ENCODE data around the gene CANT1. TPM values are rescaled to one million over a fixed set of nuclear protein-coding genes. Genes with fewer than 3 reads are reported as not detected.

Gene CANT1
- total RNA-seq, 8 experiments from 2014 or later: 20.7 to 42.6 (median 28.8) TPM

DNA sequence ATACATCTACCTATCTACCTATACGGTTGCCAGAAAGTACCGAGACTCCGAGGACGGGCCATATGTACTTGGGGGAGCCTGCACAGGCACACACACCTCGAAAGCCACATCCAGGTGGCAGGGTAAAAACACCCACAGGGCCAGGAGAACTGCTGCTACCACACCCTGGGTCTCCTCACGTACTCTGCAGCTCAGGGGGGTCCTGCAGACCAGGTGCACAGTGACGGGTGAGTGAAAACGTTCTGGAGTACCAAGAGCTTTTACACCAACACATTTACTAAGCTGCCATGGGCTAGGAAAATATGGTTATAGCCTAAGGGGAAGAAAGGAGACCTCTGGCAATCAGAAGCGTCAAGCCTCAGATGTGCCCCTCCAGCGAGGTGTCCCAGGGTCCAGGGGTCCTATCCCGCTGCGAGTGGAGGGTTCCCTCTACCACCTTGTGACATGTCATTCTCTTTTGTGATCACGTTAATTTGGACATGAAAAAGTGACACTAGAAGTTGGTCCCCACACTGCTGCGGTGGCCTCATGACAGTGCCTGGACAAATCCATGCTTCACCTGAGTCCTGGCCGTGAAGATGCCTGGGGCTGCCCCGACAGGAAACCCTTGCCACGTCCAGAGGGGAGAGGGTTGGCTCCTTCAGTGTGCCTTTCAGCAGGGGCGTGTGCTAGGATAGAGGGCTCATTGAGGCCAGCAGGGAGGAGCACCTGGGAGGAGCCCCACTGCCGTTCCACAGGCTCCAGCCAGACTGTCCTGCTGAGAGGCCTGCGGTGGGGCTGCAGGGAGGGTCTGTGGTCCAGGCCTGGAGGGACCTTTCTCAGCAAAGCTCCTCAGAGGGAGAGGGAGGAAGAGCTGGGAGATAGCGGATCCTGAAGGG lies 1.8 kb downstream of the CANT1 start:
- peak in 3 of 8 experiments; percentile 2 to 26 (median 21) for ATAC-seq (replicated peaks in 6 of 8)
- WGBS, 10 experiments: 67 to 100% (median 83%) methylated on average over 1 to 10 of the region's 21 CpGs; no CpG with 5 or more reads in 2 of the 10 experiments
- Histone ChIP-seq H3K4me1 (replicated peaks in 1 of 2) (peaks cover 13 to 18% of the 10 kb centered on the region in 2 donors), H3K27ac (no peak overlapping the region), H3K4me3 (no peak overlapping the region)
- in situ Hi-C loops (cut with MboI; ENCODE audit: low pct_unique_long_range_greater_than_20kb in 2 of 9, low sequenced_read_pairs in 9 of 9, unreplicated experiment in 9 of 9): no loop called here

DNA sequence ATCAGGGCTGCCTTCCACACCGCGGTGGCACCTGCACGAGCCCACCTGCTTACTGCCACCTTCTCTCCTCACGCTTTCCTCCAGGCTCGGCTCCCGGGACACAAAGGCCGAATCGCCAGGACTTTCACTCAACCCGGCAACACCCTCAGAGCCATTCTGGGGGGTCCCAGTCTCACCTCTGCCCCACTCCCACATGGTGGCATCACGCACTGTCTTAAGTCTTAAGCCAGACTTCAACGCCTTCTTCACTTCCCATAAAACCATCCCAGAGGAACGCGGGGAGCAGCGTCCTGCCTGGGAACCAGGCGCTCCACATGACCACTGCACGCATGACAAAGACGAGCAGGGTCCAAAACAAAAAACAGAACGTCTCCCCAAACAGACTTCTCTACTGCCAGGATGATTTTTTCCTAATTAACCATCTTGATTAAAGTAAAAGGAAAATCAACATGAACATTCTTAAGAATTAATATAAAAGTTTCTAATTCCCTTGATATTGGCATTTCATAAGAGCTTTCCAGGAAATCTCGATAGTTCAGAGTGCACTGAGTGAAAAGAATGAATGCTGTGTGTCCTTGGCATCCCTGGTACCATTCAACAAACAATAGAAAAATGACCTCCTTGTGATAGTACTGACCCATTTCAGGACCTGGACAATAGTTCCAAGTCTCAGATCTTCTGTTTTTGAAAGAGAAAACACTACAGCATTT lies 2.6 kb downstream of the CANT1 start:
- Histone ChIP-seq H3K4me3 (no peak overlapping the region), H3K4me1 (replicated peaks in 1 of 2) (peaks cover 13 to 18% of the 10 kb centered on the region in 2 donors), H3K27ac (no peak overlapping the region)
- 17 to 100% (median 69%) methylated on average over 1 to 14 of the region's 19 CpGs; no CpG with 5 or more reads in 3 of the 10 experiments for WGBS, 10 experiments
- no peak for ATAC-seq (replicated peaks in 6 of 8)
- in situ Hi-C loops (cut with MboI; ENCODE audit: low pct_unique_long_range_greater_than_20kb in 2 of 9, low sequenced_read_pairs in 9 of 9, unreplicated experiment in 9 of 9): no loop called here

DNA sequence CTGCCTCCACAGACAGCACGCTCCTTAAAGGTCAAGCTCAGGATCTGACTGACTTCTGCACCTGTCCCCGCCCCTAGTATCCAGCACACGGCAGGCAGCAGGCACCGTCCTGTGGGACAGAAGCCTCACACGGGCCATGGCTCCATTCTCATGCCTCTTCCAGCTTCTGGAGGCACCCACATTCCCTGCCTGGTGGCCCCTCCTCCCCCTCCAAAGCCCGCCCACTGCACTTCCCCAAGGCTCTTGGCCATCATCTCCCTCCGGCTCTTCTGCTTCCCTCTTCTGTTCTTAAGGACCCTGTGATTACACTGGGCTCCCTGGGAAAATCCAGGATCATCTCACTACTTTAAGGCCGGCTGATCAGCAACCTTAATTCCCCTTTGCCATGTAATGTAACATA lies 3.5 kb downstream of the CANT1 start:
- peaks cover 13 to 18% of the 10 kb centered on the region in 2 donors for H3K4me1 ChIP-seq (replicated peaks in 1 of 2)
- no peak overlapping the region for H3K27ac ChIP-seq
- no peak overlapping the region for H3K4me3 ChIP-seq
- in situ Hi-C loops (cut with MboI; ENCODE audit: low pct_unique_long_range_greater_than_20kb in 2 of 9, low sequenced_read_pairs in 9 of 9, unreplicated experiment in 9 of 9): no loop called here
- no peak for ATAC-seq (replicated peaks in 6 of 8)
- 93 to 100% methylated on average over 2 to 3 of the region's 8 CpGs; no CpG with 5 or more reads in 8 of the 10 experiments for WGBS, 10 experiments

- peak in 3 of 8 experiments; percentile 12 to 39 (median 23) for ATAC-seq (replicated peaks in 6 of 8)
- Histone ChIP-seq H3K4me3 (no peak overlapping the region), H3K4me1 (replicated peaks in 1 of 2) (peaks cover 12 to 18% of the 10 kb centered on the region in 2 donors), H3K27ac (no peak overlapping the region)
- 39 to 96% (median 76%) methylated on average over 1 to 7 of the region's 12 CpGs; no CpG with 5 or more reads in 5 of the 10 experiments for WGBS, 10 experiments
- in situ Hi-C loops (cut with MboI; ENCODE audit: low pct_unique_long_range_greater_than_20kb in 2 of 9, low sequenced_read_pairs in 9 of 9, unreplicated experiment in 9 of 9): no loop called here
These were observed 4.3 kb downstream of the CANT1 start for GRCh38 chr17:79005063-79005861.

DNA sequence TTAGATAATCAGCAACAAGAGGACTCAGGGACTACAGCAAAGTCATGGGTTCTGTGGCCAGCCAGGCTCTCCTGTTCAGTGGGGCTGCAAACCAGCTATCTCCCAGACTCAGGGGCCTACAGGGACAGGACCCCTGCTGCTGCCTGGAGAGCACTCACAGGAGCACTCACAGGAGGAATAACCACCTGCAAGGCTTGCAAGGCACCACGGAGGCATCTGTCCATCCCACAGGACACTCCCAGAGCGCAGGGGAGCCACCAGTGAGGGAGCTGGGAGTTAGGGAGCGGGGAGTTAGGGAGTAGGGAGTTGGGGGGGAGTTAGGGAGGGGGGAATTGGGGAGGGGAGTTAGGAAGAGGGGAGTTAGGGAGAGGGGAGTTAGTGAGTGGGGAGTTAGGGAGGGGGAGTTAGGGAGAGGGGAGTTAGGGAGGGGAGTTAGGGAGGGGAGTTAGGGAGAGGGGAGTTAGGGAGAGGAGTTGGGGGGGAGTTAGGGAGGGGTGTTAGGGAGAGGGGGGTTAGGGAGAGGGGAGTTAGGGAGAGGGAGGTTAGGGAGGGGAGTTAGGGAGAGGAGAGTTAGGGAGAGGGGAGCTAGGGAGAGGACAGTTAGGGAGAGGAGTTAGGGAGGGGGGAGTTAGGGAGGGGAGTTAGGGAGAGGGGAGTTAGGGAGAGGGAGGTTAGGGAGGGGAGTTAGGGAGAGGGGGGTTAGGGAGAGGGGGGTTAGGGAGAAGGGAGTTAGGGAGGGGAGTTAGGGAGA lies 5.7 kb downstream of the CANT1 start:
- in situ Hi-C loops (cut with MboI; ENCODE audit: low pct_unique_long_range_greater_than_20kb in 2 of 9, low sequenced_read_pairs in 9 of 9, unreplicated experiment in 9 of 9): no loop called here
- Histone ChIP-seq H3K4me1 (replicated peaks in 1 of 2) (peaks cover 7 to 12% of the 10 kb centered on the region in 2 donors), H3K4me3 (no peak overlapping the region), H3K27ac (no peak overlapping the region)
- peak in 3 of 8 experiments; percentile 12 to 28 (median 25) for ATAC-seq (replicated peaks in 6 of 8)
- WGBS, 10 experiments: 43% methylated on average over 1 of the region's 3 CpGs; no CpG with 5 or more reads in 9 of the 10 experiments

DNA sequence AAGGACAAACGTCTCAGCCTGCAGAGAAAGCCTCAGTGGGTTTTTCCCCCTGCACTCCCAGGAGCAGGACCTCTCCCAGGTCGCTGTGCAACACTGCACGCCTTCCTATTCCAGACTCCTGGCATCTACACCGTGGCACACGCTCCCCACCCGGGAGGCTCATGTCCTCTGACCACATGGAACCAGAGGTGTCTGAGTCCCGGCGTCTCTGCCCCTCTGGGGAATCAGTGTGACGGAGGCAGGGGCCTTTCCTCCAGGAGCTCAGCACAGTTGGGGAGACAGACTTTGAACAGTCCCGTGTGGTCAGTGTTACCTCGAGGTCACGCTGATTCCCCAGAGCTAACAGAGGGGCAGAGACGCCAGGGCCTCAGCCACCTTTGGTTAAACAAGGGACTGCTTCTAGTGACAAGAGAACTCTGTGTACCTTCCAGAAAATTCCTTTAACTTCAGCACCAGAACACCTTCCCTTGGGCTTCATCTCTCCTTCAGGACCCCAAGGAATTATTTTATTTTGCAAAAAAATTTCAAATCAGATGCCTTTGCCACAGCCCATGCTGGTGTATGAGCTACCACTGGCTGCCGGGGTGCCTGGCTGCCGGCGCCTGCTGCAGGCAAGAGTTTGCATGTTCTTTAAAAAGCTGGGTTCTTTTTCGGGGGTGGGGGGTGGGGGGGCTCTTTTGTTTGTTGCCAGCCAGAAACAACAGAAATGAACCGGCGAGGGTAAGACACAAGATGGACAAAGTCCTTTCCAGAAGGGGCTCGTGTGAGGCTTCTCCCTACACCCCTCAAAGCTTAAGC lies 6.6 kb downstream of the CANT1 start:
- Histone ChIP-seq H3K4me3 (no peak overlapping the region), H3K27ac (no peak overlapping the region), H3K4me1 (replicated peaks in 1 of 2) (peaks cover 0 to 5% of the 10 kb centered on the region in 2 donors)
- in situ Hi-C loops (cut with MboI; ENCODE audit: low pct_unique_long_range_greater_than_20kb in 2 of 9, low sequenced_read_pairs in 9 of 9, unreplicated experiment in 9 of 9): no loop called here
- 55 to 80% (median 68%) methylated on average over 1 to 8 of the region's 20 CpGs; no CpG with 5 or more reads in 4 of the 10 experiments for WGBS, 10 experiments
- ATAC-seq (replicated peaks in 6 of 8): no peak

GRCh38 chr17:79002291-79002690 lies 7.3 kb downstream of the CANT1 start:
- ATAC-seq (replicated peaks in 6 of 8): no peak
- in situ Hi-C loops (cut with MboI; ENCODE audit: low pct_unique_long_range_greater_than_20kb in 2 of 9, low sequenced_read_pairs in 9 of 9, unreplicated experiment in 9 of 9): no loop called here
- no peak overlapping the region for H3K4me3 ChIP-seq
- H3K4me1 ChIP-seq (replicated peaks in 1 of 2): peaks cover 0 to 5% of the 10 kb centered on the region in 2 donors
- no peak overlapping the region for H3K27ac ChIP-seq
- WGBS, 10 experiments: 80 to 100% (median 100%) methylated on average over 1 to 9 of the region's 14 CpGs; no CpG with 5 or more reads in 3 of the 10 experiments

- Histone ChIP-seq H3K27ac (no peak overlapping the region), H3K4me3 (no peak overlapping the region), H3K4me1 (replicated peaks in 1 of 2) (peaks cover 0 to 5% of the 10 kb centered on the region in 2 donors)
- no peak for ATAC-seq (replicated peaks in 6 of 8)
- in situ Hi-C loops (cut with MboI; ENCODE audit: low pct_unique_long_range_greater_than_20kb in 2 of 9, low sequenced_read_pairs in 9 of 9, unreplicated experiment in 9 of 9): no loop called here
- WGBS, 10 experiments: 80 to 85% methylated on average over 1 to 6 of the region's 19 CpGs; no CpG with 5 or more reads in 8 of the 10 experiments
These were observed 8.2 kb downstream of the CANT1 start for GRCh38 chr17:79001190-79002020.

DNA sequence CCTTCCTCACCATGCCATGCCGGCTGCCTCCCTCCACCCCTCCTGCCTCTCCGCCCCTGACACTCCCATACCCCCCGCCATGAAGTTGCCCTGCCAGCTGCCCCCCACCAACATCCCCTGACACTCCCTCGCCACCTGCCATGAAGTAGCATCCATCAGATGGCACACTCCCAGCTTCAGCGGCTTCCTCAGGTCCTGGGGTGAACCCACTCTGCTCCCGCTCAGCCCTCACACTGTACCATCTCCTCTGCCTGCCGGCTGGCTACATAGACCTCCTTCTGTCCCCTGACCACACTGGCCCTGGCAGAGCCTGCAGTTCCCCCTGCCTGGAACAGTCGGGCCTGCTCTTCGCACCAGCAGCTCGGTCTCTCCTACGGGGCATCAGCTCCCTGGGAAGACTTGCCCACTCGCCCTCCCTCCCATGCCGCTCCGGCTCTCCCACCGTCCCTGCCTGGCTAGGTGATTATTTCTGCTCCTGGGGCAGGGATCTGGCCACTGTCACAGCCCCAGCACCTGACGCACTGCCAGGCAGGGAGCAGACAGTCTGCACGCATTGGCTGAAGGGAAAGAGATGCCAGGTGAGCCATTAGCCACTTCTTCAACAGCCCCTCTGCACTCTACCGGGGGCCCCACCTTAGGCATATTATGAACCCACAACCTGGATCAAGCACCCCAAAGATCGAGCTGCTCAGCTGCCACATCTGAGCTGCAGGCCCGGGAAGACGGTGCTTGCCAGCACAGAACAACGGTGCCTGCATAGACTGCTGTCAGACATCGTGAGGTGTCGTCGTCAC lies 9.0 kb downstream of the CANT1 start:
- 86 to 100% (median 98%) methylated on average over 3 to 9 of the region's 25 CpGs; no CpG with 5 or more reads in 6 of the 10 experiments for WGBS, 10 experiments
- no peak overlapping the region for H3K4me3 ChIP-seq
- H3K4me1 ChIP-seq (replicated peaks in 1 of 2): peaks cover 0 to 5% of the 10 kb centered on the region in 2 donors
- no peak overlapping the region for H3K27ac ChIP-seq
- in situ Hi-C loops (cut with MboI; ENCODE audit: low pct_unique_long_range_greater_than_20kb in 2 of 9, low sequenced_read_pairs in 9 of 9, unreplicated experiment in 9 of 9): no loop called here
- peak in 1 of 8 experiments; percentile 19 for ATAC-seq (replicated peaks in 6 of 8)

DNA sequence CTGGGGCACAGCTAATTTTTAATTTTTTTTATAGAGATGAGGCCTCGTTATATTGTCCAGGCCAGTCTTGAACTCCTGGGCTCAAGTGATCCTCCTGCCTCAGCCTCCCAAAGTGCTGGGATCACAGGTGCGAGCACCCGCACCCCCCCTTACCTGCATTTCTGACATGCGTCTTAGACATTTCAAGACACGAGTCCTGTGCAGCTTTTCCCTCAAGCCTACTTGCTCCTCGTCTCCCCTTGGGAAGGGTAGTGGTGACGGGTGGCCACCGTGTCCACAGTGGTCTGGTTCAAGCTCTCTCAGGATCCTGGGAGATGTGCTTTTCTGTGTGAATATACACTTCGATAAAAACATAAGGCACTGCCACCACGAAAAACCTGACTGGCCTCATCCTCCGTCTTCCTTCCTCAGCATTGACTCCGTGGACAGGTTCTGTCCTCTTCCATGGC lies 9.6 kb downstream of the CANT1 start:
- Histone ChIP-seq H3K4me1 (replicated peaks in 1 of 2) (no peaks in the 10 kb centered on the region), H3K27ac (no peak overlapping the region), H3K4me3 (no peak overlapping the region)
- WGBS, 10 experiments: 73 to 100% (median 94%) methylated on average over 1 to 3 of the region's 12 CpGs; no CpG with 5 or more reads in 4 of the 10 experiments
- no peak for ATAC-seq (replicated peaks in 6 of 8)
- in situ Hi-C loops (cut with MboI; ENCODE audit: low pct_unique_long_range_greater_than_20kb in 2 of 9, low sequenced_read_pairs in 9 of 9, unreplicated experiment in 9 of 9): no loop called here

All from motor neuron (in vitro differentiated cells).